Measurements from ENCODE around the gene IFNK.

IFNK gene

DNA sequence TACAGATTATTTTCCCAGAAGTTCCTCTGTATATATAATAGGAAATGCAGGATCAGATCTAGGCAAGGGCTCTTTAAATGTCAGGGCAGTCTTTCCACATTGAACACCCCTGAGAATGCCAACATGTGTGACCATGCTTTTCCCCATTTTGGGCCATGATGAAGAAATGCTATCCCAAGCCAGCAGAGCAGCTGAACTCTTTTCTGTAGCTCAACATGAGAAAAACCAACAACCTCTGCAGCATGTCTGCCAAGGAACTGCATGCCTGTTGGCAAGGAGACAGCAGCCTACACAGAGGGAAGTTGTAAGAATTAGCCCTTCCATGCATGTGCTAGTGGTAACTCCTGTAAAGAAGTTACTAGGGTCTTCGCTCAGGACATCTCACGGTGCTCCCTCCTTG lies 9.5 kb upstream of the IFNK start:
- no peak for DNase-seq

DNA sequence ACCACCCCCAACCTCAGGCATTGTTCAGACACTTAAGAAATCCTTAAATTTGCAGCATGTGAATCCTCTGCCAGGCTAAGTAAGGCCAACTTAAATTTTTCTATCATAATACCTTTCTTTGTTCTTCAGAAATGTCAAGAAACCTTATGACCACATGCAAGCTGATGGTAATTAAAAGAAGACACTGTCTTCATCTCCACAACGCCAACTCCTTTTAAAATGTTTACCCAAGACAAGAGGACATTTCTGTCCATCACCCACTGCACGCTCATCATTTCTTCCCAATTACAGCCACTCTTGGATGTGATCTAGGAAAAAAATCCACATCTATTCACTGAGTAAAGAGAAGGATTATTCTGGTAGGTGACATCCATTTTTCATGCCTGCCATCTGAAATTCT lies 6.1 kb upstream of the IFNK start:
- DNase-seq, result no peak

DNA sequence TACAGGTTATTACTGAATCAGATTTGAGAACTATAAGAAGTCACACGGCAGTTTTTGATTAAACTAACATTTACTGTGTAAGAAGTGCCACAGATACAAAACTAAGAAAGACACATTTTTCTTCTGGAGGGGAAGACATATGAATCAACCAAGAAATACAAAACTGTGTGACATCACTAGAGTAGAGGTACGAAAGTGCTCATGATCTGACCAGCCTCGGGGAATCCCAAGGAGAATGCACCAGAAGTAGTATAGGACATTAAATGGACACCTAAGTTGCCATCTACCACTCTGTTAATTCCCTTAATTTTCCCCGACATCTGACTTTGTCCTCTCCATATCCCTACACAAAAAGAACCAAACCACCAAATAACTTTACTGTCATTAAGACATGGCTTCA lies 5.3 kb upstream of the IFNK start:
- DNase-seq, result no peak

DNA sequence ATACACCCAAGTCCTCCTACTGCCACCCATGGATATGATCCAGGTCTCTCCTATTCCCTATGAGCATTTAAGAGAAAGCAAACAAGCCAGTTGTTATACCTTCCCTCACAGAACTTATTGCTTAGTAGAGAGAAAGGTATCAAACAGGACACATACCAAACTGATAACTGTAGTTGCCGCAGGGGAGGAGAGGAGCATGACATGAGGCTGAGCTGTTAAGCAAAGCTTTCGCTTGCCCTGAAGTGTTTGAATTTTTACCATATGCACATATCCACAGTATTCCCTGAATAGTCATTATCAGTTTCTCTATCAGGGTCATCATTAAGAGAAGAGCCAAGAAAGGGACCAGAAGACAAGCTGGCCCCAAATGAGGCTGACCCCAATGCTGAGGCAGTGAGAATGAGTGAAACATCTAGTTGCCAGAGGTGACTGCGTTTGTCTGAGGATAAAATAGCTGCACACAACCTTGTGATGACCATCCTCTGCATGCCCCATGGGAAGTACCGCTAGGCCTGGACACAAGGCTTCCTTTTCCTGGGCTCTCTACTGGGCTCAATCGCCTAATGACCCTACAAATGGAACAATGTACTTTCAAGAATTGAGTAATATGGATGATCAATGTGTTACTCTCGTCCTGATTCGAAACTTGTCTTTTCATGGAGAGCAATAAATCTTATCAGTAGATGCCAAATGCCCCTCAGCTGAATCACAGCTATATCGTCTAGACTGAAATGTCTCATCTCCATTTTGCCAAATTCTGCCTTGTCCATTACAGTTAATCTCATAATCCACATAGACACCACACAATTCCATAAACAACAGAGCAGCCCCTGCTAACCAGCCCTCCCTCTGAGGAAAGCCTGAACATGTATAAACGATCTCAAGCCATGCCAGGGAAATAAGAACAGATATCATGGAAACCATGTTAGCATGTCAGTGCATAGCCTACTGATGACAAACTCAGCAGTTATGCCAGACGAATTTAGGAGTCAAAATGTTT lies 4.3 kb upstream of the IFNK start:
- no peak for DNase-seq

DNA sequence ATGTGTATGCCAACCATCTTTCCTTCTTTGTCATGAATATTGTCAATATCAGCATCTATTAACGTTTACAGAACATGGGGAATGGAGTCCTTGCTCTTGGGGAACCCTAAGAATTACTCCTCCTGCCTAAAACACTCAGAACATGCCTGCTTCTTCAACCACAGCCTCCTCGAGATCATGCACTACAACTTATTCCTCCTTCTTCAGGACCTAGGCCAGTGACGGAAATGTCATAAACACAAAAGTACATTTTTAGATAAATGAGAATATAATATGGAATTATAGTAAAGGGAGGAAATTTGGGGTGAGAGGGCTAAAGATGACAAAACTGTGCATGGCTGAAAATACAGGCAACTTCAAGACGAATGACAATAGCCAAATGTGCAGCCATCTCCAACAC lies 3.1 kb upstream of the IFNK start:
- DNase-seq, result no peak

DNA sequence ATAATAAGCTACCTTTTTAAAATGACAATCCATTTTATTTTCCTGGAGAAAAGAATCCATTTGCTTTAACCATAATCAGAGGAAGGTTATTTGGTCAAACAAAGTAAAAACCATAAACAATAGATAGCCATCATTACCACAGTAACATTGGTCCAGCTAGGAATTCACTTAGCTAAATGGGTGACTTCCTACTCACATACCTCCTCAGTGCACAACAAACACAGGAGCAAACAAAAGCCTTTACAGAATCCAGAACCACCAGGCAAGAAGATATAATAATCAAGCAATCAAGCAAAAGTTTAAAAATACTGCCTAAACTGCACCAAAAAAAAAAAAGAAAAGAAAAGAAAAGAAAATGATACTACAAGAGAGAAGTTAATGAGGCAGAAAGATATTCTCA lies 949 bp upstream of the IFNK start:
- no peak for DNase-seq

DNA sequence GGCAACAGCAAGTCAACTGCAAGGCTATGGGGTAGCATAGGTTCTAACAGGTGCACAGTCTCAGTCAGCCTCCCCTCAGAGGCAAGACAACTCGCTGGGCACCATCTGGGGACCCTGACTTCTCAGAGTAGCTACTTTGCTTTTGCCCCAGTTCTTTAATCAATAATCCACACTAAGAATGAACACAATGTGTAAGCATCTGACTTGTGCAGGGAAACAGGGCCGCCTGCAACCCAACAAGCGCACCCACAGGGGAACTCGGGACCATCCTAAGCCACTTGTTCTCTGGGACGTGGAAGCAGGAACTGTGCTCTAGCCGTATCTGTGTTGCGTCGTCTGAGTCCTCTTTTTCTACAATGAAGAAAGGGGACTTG lies 3.6 kb downstream of the IFNK start:
- DNase-seq, result no peak

DNA sequence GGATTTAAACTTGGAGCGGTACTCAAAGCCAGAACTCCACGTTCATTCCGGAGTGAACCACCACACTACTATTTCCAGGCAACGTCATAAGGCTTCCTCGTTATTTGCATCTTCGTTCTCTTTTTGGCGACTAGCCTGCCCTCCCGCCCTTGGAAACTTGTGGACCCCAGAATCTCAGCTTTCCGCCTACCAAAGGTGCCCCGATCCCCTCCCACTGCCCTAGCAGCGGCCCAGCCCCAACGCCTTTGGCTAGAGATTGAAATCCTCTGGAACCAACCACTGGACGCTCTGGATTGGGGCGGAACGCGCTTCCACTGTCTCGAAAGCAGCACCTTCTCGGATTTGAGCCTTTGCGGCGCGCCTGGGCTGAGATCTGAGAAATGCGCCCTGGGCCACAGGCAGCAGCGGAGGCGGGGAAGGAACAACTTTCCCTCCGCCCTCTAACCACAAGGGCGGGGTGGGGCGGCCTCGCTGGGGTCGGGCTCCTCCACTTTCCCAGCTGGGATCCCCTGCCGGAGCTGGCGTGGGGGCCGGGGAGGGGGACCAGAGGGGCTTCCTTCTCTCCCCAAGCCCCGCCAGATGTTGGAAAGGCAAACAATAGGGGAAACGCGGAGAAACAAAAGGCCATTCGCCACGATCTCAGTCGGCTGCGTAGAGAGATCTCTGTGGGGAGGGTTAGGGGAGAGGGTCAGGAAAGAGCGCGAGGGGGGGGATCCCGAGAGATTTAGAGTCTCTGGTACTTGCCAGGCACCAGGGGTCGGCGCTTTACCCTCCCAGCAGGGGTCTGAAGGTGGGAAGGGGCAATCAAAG lies 4.2 kb downstream of the IFNK start:
- peak; percentile 51 for DNase-seq

DNA sequence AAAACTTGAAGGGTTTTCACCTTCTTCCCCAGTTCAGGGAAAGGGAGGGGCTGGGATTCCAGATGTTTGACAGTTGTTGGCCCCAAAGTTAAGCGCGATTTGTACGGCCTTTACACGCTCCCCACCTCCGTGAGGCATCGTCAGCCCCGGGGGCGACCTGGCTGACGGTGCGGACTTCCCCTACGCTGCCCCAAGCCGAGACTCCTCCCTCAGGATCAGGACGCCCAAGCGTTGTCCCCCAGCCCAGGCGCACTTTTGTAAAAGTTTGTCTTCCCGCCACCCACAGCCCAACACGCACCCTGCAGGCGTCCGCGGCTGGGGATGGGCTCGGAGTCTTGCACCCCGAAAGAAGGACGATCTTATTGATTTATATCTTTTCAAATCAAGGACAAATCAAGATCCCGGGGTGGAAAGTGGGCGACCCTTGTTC lies 4.8 kb downstream of the IFNK start:
- DNase-seq, result peak; percentile 48

DNA sequence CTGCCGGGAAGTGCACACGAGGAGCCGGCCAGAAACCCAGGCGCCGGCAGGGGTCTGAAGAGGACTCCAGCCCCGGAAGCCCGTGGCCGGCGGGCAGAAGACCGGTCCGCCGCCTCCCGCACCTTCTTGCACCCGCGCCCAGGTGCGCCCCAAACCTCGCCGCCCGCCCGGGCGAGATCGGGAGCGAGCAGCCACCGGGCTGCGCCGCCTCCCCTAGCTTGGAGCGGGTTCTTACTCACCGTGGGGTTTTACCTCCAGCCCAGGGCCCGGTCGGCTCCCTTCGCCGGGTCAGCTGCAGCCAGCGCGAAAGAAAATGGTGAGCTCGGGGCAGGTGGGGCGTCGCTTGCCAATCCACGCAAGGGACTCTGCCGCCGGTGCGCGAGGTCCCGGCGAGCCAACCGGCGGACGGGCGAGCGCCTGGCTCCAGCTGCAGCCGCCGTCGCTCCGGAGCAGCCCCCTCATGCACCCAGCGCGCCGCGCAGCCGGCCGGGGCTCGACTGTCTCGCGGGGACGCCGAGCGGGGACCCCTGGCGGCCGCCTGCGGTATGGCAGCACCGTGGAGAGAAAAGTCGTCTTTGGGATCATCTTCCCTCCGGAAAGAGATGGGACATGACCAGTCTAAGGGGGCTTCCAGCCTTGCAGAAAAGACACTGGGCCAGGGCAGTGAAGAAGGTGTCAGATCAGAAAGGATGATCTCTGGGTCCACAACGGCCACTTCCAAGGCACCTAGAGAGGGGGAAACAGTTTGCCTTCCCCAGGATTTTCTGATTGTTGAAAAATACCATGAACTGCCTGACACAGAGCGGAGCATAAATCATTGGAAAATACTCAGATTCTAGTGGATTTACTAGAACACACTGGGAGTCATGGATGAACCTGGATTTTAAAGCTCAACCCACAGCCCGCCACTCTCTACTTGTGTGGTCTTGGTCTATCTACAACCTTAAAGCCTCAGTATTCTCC lies 5.5 kb downstream of the IFNK start, which contains the start of gene MOB3B:
MOB3B (minus strand) TSS at position 499 of the 963 bp plus-strand sequence. CDS start 74,264 bp downstream, outside the sequence.
- DNase-seq, result peak; percentile 79

DNA sequence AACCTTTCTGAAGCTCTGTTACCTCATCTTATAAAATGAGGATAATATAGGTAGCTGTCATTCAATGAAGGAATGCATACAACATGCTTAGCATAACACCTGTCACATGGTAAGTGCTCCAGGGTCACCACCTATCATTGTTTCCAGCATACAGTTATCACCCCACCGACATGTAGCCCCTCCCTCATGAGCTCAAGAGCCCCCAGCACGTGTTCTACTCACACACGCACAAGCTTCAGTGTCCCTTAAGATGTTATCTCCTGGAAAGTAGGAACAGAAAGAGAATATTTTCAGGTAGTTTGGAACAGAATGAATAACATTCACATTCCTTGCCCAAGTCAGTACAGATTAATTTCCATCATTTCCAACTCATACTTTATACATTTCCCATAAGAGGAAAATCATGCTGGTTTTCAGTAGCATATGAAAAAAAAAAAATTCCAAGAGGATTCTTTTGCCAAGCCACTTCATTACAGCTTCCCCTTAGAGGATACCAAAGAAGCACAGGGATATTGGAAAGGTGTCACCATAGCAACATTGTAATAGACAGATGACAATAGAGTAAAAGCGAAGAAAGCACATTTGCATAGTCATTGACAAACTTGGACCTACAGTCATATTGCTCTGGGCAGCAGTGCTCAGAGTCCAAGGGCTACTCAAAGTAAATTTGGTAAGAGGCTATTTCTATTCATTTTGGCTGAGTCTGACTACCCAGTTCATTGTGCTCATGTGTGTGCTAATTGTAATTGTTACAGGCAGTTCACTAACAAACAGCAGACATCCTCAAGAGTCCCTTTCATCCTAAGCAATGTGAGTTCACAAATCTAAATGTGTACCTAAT lies 7.0 kb downstream of the IFNK start:
- DNase-seq, result no peak

DNA sequence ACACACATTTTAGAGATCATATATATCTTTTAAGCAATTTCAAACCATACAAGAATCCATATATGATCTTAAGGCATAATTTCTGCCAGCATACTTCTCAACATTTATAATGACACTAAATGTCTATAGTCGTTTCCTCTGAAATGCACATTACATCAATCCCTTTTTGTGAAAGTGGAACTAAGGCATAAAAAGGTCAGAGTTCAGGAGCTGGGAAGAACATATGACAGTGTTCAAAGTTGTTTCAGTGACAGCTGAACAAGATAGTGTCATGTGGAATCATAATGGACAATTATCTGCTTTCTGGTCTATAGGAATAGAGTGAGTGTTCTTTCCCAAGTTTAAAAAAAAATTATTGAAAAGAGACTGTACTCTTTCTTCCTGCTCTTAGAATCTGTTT lies 8.0 kb downstream of the IFNK start:
- DNase-seq, result no peak

DNA sequence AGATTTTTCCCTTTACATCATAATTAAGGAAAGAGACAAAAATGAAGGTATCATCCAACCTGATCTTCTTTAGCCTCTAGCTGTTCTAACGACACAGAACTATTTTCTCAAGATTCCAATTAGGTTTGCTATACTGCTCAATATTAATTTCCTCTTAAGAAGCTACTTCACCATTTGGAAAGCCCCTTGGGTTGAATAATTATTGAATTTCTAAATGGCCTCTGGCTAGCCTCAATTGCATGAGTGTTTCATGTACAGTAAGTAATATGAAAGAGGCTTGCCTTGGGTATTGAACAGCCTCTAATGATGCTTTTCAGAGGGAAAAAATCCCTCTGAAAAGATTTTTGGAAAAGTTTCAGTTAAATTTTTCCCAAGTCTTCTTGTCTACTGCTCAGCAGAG lies 9.2 kb downstream of the IFNK start:
- DNase-seq, result no peak

DNA sequence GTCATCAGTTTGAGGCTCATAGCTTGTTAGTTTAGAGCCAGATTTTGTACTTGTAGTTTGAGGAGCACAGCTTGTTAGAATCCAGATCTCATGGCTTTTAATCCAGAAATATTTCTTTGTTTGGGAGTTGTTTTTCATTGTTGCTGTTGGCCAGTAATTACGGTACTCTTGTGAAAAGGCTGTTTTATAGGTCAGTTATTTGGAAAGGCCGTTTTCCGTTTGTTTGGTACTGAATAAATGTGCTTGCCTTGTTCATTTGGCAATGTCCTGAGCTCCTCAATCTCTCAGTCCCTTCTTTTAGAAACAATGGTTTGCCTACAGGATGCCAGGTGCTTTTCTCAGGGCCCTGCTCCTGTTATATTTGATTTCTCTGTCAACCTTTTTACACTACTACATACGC lies 10.0 kb downstream of the IFNK start:
- no peak for DNase-seq

DNA sequence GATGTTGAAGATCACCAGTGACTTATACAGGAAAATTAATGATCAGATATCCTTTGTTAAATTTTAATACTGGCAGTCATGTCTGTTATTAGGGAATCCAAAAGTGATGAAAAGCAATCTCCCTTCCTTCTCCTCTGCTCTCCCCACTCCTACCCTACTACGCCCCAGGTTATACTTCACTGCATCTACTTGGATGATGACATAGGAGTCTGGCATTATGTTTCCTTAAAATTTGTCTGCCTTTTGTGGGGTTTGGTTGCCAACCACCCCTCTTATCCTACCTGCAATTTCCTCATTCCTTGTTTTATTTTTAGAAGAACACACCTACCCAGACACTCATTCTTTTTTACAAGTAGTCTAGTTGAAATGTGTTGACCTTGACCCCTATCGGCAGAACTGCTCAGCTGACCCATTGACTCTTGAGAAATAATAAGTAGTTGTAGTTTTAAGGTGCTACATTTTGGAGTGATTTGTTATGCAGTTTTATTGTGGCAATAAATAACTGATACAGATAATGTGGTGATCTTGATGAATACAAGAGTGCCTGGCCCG lies 10.6 kb downstream of the IFNK start:
- no peak for DNase-seq

DNA sequence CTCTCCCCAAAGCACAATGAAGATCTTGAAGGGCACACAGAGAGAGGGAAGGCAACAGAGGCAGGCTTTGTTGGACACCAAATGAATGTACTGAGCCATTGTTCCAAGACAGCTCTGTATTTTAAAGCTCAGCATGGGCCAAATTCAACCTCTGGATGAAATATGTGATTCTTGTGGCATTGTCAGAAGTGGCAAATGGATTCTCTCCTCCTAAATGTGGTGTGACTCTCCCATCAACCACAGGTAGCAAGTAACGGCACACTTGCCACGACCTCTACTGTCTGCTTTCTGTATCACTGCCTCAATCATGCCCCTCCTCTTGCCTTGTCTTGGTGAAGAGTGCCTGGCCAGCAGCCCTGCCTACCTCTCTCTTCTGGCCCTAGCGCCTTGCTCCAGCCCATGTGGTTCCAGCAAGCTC lies 11.6 kb downstream of the IFNK start:
- DNase-seq, result no peak

DNA sequence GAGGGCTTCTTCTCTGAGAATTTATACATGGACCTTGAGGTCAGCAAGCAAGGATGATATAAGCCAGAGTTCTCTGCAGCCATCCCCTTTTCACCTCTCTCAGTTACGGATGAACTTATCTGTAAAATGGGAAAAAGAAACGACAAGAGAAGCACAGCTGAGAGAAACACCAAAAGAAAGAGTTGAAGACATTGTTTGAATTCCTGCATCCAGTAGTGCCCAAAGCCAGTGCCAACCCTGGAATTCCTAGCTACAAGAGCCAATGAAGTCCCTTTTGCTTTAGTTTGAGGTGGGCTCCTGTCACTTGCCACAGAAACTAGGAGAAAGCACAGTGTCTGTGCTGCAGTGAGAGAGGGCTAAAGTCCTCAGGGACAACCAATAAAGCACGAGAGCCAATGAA lies 12.1 kb downstream of the IFNK start:
- DNase-seq, result no peak

DNA sequence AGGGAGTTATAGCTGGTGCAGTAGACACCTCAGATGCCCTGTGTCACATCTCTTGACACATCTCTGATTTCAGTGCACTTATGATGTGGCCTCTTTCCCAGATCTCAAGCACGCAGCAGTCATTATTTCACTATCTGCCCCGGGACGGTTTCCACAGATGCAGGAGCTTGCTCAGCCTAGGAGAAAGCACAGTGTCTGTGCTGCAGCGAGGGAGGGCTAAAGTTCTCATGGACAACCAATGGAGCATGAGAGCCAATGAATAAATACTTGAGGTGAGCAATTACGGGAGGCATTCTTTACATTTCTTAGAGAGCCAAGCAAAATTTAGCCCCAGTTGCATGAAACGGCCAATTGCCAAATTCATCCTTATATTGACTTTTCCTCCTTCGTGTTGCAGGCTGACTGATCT lies 12.9 kb downstream of the IFNK start:
- DNase-seq, result no peak

DNA sequence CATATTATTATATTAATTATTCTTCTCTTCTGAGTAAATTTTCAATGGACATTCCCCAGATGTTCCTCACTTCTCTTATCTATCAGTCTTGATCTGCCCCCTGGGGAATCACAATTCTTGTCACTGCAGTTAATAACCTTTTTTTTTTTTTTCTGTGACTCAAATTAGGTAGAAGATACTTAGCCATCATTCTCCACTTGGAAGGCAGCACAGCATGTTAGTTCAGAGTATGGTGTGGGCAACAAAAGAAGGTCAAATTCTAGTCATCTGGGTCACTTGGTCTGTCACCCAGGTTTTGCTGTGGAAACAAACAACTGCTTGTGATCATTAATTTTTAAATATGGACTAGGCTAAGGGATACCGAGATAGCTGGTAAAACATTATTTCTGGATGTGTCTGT lies 13.7 kb downstream of the IFNK start:
- DNase-seq, result no peak

DNA sequence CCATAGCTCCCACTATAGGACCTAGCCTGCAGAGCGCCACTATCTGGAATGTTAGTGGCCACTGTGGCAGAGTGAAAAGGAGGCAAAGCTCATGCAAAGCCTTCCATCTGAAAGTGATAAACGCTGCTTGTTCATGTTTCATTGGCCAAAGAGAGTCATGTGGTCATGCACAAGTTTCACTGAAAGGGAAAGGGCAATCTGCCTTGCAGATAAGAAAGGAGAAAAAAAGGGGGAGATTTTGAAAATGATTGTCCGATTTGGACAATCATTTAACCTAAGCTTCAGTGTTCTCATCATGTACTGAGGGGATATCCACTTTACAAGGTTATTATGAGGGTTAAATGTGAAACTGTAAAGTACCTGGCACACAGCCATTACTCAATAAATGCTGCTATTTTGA lies 14.6 kb downstream of the IFNK start:
- no peak for DNase-seq
